Transverse colon (tissue), 4 donors: ENCODE measurements around the gene CST4.

Source experiments
- CTCF ChIP-seq, 5 experiments: fragments of 200-600 bp in 3 of 5; fragments of 450-650 bp in 2 of 5; sonication (generic) in 3 of 5; IDR thresholded peaks; 1 replicate in 2 of 5; 2 replicates in 3 of 5; pipeline ENCODE4 v1.5.1; 2016 to 2017; ENCODE audit warnings: antibody characterized with exemption in 5 of 5, inconsistent platforms in 3 of 5, mild to moderate bottlenecking in 2 of 5, moderate library complexity in 1 of 5
- POLR2A ChIP-seq: fragments of 450-650 bp; IDR thresholded peaks from one replicate; pipeline ENCODE4 v1.6.1; 2016; ENCODE audit warnings: antibody characterized with exemption, mild to moderate bottlenecking, moderate library complexity
- POLR2AphosphoS5 ChIP-seq, 3 donors: sonication (generic); formaldehyde crosslinking; IDR thresholded peaks; one replicate each; pipeline ENCODE4 v1.6.1; 2016; ENCODE audit warnings: antibody characterized with exemption in 3 of 3

GRCh38 chr20:23652371-23652770, 36.5 kb downstream of the CST4 start:
- TF ChIP-seq CTCF (IDR thresholded peaks at IDR 0.05), result no peak
- TF ChIP-seq POLR2A, result no peak
- no peak for TF ChIP-seq POLR2AphosphoS5 (IDR thresholded peaks at IDR 0.05)
